H1 (cell line): ENCODE data around the gene KRTAP5-4. TPM values are rescaled to one million over a fixed set of nuclear protein-coding genes. Genes with fewer than 3 reads are reported as not detected.

Experiments used
- CEBPB ChIP-seq: IDR thresholded peaks from 2 replicates; pipeline ENCODE4 v1.6.1; 2012; ENCODE audit warnings: low read depth, low read length
- CHD2 ChIP-seq: IDR thresholded peaks from 2 replicates; pipeline ENCODE4 v1.6.1; 2012; ENCODE audit warnings: low read length, improper control_type of control experiment
- CHD7 ChIP-seq: fragments of 300-600 bp; sonication (generic); IDR thresholded peaks from 2 replicates; pipeline ENCODE4 v1.7.1; 2012; ENCODE audit warnings: low read length, moderate library complexity, mild to moderate bottlenecking, inconsistent platforms; ENCODE audit not compliant: insufficient replicate concordance
- EP300 ChIP-seq, 2 experiments: IDR thresholded peaks; 1 replicate in 1 of 2; 2 replicates in 1 of 2; pipeline ENCODE4 v1.6.1; 2011 to 2012; ENCODE audit warnings: low read depth in 2 of 2, low read length in 2 of 2, mild to moderate bottlenecking in 2 of 2, borderline replicate concordance in 1 of 2, inconsistent platforms in 1 of 2, moderate library complexity in 1 of 2
- KDM5A ChIP-seq: fragments of 200-600 bp; IDR thresholded peaks from 2 replicates; pipeline ENCODE4 v1.7.1; 2012; ENCODE audit warnings: mild to moderate bottlenecking, low read length, inconsistent platforms, mixed read lengths
- POU5F1 ChIP-seq: IDR thresholded peaks from 2 replicates; pipeline ENCODE4 v1.6.1; 2011; ENCODE audit warnings: low read depth, mild to moderate bottlenecking, low read length, moderate library complexity
- YY1 ChIP-seq: IDR thresholded peaks from 2 replicates; pipeline ENCODE4 v1.6.1; 2011; ENCODE audit warnings: low read depth, mild to moderate bottlenecking, low read length
- ZNF274 ChIP-seq: IDR thresholded peaks from 2 replicates; pipeline ENCODE4 v1.7.0; 2012; ENCODE audit warnings: low read length, borderline replicate concordance; ENCODE audit errors: extremely low read depth
- polyA plus RNA-seq, 7 experiments: library from polyadenylated mRNA; depleted of rRNA in 3 of 7; stranded (reverse) in 5 of 7; unstranded in 2 of 7; fragments of >200 nt in 5 of 7; fragments of 200-250 nt in 2 of 7; gene quantifications; 1 replicate in 5 of 7; 2 replicates in 1 of 7; 4 replicates in 1 of 7; pipeline versions ENCODE4 v1.2.1 to v1.2.3, GENCODE V29; 2011 to 2013; ENCODE audit warnings: missing spikeins in 2 of 7, mixed read lengths in 2 of 7
- total RNA-seq: library from RNA; stranded (reverse); fragmentation: NEBNext Ultra II Directional; extraction: Animal tissue kit (Norgen Biotek cat#: 25700); gene quantifications from 2 replicates; pipeline ENCODE4 v1.2.1, GENCODE V29; 2021

The KRTAP5-4 gene
- total and polyA plus RNA-seq, 2 of the 8 experiments (the other 6 are each of a cell fraction or from before 2014, with no cell fraction given), result not detected

GRCh38 chr11:1647901-1648652, 26.1 kb upstream of the KRTAP5-4 start (continued):
- no peak for TF ChIP-seq CHD2
- TF ChIP-seq CHD7, result no peak
- TF ChIP-seq KDM5A, result no peak
- no peak for TF ChIP-seq YY1
- no peak for TF ChIP-seq ZNF274
- no peak for TF ChIP-seq EP300 (IDR thresholded peaks at IDR 0.05; ENCODE audit: borderline replicate concordance in 1 of 2, low read depth in 2 of 2, low read length in 2 of 2)
- no peak for TF ChIP-seq CEBPB
- no peak for TF ChIP-seq POU5F1
